ENCODE measurements around the gene ZBTB11. TPM values are rescaled to one million over a fixed set of nuclear protein-coding genes. Genes with fewer than 3 reads are reported as not detected.

The ZBTB11 gene
- total RNA-seq, 2 experiments from 2014 or later: 28.0 to 30.3 TPM

GRCh38 chr3:101602731-101603130 is 74.2 kb downstream of the ZBTB11 start:
- POLR2A ChIA-PET: no interaction called here
- Mint-ChIP-seq H3K4me1 (ENCODE audit: low read depth) (no peaks in the 10 kb centered on the region), H3K27ac (no peak overlapping the region), H3K27me3 (no peaks in the 10 kb centered on the region), H3K9me3 (no peaks in the 10 kb centered on the region), H3K36me3 (peaks cover 2% of the 10 kb centered on the region), H3K4me3 (no peak overlapping the region)
- CTCF ChIA-PET: no interaction called here
- no peak for DNase-seq
- intact Hi-C loops (cut with micrococcal nuclease): no loop called here

Other genes with a start within 250 kb of the ZBTB11 start
- 10 to 100 TPM; 15.8 to 18.4 TPM for gene SENP7, start 163.9 kb downstream of the ZBTB11 start, total RNA-seq
- 10 to 100 TPM; 39.5 to 43.2 TPM for gene TRMT10C, start 115.3 kb downstream of the ZBTB11 start, total RNA-seq
- 100 to 1,000 TPM; 231 to 236 TPM for gene PCNP, start 103.0 kb downstream of the ZBTB11 start, total RNA-seq
- 1,000 to 10,000 TPM; 1,691 to 1,714 TPM for gene RPL24, start 9.6 kb upstream of the ZBTB11 start, total RNA-seq
- 10 to 100 TPM; 16.6 to 17.9 TPM for gene CEP97, start 47.5 kb upstream of the ZBTB11 start, total RNA-seq
- gene NXPE3, start 102.1 kb upstream of the ZBTB11 start, total RNA-seq: 10 to 100 TPM; 18.7 to 19.8 TPM
- gene NFKBIZ, start 172.4 kb upstream of the ZBTB11 start, total RNA-seq: 10 to 100 TPM; 65.9 to 74.9 TPM